ENCODE measurements around the gene SNX20. TPM values are rescaled to one million over a fixed set of nuclear protein-coding genes. Genes with fewer than 3 reads are reported as not detected.

Gene SNX20
- total and polyA plus RNA-seq, 2 experiments from 2014 or later = not detected

GRCh38 chr16:50638816-50639670 lies 42.1 kb downstream of the SNX20 start (continued):
- TF ChIP-seq, protein P1, sequence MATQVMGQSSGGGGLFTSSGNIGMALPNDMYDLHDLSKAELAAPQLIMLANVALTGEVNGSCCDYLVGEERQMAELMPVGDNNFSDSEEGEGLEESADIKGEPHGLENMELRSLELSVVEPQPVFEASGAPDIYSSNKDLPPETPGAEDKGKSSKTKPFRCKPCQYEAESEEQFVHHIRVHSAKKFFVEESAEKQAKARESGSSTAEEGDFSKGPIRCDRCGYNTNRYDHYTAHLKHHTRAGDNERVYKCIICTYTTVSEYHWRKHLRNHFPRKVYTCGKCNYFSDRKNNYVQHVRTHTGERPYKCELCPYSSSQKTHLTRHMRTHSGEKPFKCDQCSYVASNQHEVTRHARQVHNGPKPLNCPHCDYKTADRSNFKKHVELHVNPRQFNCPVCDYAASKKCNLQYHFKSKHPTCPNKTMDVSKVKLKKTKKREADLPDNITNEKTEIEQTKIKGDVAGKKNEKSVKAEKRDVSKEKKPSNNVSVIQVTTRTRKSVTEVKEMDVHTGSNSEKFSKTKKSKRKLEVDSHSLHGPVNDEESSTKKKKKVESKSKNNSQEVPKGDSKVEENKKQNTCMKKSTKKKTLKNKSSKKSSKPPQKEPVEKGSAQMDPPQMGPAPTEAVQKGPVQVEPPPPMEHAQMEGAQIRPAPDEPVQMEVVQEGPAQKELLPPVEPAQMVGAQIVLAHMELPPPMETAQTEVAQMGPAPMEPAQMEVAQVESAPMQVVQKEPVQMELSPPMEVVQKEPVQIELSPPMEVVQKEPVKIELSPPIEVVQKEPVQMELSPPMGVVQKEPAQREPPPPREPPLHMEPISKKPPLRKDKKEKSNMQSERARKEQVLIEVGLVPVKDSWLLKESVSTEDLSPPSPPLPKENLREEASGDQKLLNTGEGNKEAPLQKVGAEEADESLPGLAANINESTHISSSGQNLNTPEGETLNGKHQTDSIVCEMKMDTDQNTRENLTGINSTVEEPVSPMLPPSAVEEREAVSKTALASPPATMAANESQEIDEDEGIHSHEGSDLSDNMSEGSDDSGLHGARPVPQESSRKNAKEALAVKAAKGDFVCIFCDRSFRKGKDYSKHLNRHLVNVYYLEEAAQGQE (IDR thresholded peaks at IDR 0.05; ENCODE audit: unreplicated experiment) = no peak
- TF ChIP-seq ZNF331 (CRISPR knock-in tag; IDR thresholded peaks at IDR 0.05; ENCODE audit: low read depth) = no peak
- TF ChIP-seq ZNF114 (CRISPR knock-in tag; IDR thresholded peaks at IDR 0.05) = no peak
- no peak for TF ChIP-seq CTCF (conservative IDR thresholded peaks at IDR 0.05; ENCODE audit: low read depth in 2 of 2)

- Histone ChIP-seq H3K79me2 (replicated peaks; ENCODE audit: insufficient read depth) (no peaks in the 10 kb centered on the region), H3K9me2 (ENCODE audit: insufficient read depth) (no peaks in the 10 kb centered on the region), H3K27ac (ENCODE audit: low read depth) (no peak overlapping the region), H3K4me3 (no peak overlapping the region), H3K36me3 (ENCODE audit: insufficient read depth) (no peaks in the 10 kb centered on the region), H3K4me2 (no peak overlapping the region), H3K27me3 (ENCODE audit: insufficient read depth) (no peaks in the 10 kb centered on the region), H2AFZ (no peak overlapping the region), H3F3A (replicated peaks; ENCODE audit: low read depth) (no peaks in the 10 kb centered on the region), H3K4me1 (ENCODE audit: insufficient read depth) (no peaks in the 10 kb centered on the region), H4K20me1 (replicated peaks; ENCODE audit: insufficient read depth) (no peaks in the 10 kb centered on the region)
- H3K4me3 Mint-ChIP-seq = no peak overlapping the region
- no peaks in the 10 kb centered on the region; the same call in 2 of the 3 replicates for H3K4me1 Mint-ChIP-seq
- no peaks in the 10 kb centered on the region for H3K36me3 Mint-ChIP-seq (ENCODE audit: low read depth)
- peaks cover 4% of the 10 kb centered on the region for H3K27me3 Mint-ChIP-seq (ENCODE audit: insufficient read depth, low read depth, poor library complexity)
- TF ChIP-seq CTCF (conservative IDR thresholded peaks at IDR 0.05; ENCODE audit: low read depth in 2 of 2) (no peak), STAT1 (IDR thresholded peaks at IDR 0.05; ENCODE audit: unreplicated experiment) (no peak), POLR2AphosphoS5 (IDR thresholded peaks at IDR 0.05; ENCODE audit: low read depth) (no peak), EZH2phosphoT487 (IDR thresholded peaks at IDR 0.05; ENCODE audit: unreplicated experiment) (no peak)
- ATAC-seq = no peak
- no peak for DNase-seq (ENCODE audit: low spot score)
- H3K27ac Mint-ChIP-seq = no peak overlapping the region
- no peaks in the 10 kb centered on the region for H3K9me3 Mint-ChIP-seq
Observed at GRCh38 chr16:50637716-50638602, 43.2 kb downstream of the SNX20 start.

Data from GM23338 (cell line).